GM18505 (cell line): ENCODE measurements around the gene FBXL17.

Source experiments
- ATAC-seq: cut with Tn5 transposase; IDR thresholded peaks from one replicate; pipeline ENCODE4 v1.9.1; 2021; ENCODE audit not compliant: unreplicated experiment
- POLR2A ChIP-seq: IDR thresholded peaks from 4 replicates; pipeline ENCODE4 v1.6.1; 2011; ENCODE audit warnings: borderline replicate concordance; ENCODE audit not compliant: insufficient read depth, insufficient read length; ENCODE audit errors: extremely low read depth

FBXL17 gene

DNA sequence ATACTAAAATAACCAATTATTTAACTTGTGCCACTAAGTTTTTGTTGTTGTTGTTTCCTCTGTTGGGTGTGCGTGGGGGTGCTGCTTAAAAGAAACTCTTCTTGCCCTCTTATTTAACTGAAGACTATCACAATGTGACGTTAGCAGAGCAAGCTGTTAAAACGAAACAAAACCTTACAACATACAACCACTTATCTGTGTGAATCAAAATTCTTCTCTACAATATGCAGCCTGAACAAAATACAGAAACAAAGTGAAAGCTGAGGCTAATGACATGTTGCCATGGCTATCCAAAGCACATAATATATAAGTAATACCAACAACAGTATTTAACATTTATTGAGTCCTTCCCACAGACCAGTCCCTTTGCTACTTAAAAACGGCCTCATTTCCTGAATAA, 291.0 kb downstream of the FBXL17 start:
- TF ChIP-seq POLR2A = no peak

DNA sequence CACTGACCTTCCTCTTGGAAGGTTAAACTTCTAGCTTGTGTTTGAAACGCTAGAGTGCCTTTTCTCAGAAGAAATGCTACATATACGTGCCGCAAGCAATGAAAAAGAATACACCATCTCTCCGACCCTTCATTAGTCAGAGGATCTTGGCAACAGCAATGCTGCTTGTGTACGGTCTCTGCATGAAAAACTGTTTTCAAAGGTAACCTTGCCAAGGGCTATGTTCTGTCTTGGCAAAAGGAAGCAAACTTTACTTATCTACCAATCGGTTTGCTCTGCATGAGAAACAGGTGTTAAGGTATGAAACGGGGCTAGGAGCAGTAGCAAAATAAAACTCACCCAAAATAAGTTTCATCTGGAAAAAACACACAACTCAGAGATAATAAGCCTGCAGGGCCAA, 297.8 kb downstream of the FBXL17 start:
- TF ChIP-seq POLR2A = no peak
- no peak for ATAC-seq

More for the DNA sequence above, 291.0 kb downstream of the FBXL17 start:
- no peak for ATAC-seq

DNA sequence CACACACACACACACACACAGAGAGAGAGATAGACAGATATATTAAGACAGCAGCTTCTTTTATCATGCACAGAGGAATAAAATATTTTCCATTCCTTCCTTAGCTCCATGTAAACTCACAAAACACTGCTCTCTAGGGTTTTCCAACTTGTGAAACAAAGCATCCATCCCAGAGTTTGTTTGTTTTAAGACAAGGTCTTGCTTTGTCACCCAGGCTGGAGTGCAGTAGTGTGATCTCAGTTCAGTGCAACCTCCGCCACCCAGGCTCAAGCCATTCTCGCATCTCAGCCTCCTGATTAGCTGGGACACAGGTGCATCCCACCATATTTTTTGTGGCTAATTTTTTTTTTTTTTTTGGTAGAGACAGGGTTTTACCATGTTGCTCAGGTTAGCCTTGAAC, 298.7 kb downstream of the FBXL17 start:
- no peak for ATAC-seq
- TF ChIP-seq POLR2A = no peak

DNA sequence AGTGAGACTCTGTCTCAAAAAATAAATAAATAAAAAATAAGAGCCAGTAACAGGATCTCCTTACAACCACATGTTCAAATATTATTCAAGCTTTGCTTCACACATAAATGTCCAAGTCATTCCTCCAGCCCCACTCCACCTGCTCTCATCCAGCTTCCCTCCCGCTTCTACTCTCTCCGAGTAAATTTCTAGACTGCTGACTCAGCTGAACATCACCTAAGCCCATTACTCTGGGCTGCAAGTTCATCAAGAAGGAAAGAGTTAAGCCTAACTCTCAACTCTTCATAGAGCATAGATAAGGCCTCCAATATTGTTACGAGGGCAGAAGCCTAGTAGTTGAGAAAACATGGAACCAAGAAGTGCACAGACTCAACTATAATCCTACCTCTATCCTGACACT, 300.2 kb downstream of the FBXL17 start:
- TF ChIP-seq POLR2A = no peak
- no peak for ATAC-seq

DNA sequence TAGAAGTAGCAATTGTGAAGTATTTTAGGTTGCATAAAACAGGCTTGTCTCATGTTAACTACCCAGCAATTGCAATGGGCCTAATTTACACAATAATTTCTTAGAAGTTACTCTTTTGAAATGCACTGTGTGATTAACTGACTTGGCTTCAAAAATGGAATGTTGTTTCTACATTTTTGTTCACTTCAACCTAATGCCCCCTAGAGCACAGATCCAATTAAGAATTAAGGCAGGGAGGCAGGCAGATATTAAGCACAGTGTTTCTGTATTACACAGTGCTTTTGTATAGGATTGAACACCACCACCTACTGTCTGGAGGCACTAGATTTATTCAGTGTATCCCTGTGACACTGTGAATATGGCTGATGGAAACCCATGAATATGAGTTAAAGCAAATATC, 302.1 kb downstream of the FBXL17 start:
- TF ChIP-seq POLR2A = no peak
- no peak for ATAC-seq

DNA sequence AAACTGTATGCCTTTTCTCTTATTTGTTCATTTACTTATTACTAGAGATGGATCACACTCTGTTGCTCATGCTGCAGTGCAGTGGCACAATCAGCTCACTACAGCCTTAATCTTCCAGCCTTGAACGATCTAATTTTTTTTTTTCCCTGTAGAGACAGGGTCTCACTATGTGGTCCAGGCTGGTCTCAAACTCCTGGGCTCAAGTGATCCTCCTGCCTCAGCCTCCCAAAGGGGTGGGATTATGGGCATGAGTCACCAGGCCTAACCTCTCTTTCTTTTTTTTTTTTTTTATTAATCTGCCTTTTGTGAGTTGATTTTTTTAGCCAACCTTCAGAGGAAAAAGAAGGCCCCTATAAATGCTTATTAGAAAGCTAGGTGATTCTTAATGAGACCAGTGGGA, 303.0 kb downstream of the FBXL17 start:
- TF ChIP-seq POLR2A = no peak
- no peak for ATAC-seq

DNA sequence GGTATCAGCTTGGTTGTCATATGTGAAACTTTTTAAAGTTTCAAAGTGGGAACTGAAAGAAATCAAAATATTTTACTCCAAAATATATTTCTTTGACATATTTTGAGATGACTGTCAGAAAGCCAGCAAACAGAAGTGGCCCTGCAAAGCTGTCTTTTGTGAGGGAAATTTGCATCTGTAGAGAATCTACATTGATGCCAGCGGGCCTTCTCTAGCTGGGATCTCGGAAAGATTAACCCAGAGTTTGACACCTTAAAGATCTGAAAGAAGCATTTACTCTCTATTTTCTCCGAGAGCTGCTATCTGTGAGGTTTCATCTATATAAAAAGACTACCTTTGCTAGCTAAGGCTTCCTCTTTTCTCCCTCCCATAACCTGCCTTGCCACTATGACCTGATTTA, 303.6 kb downstream of the FBXL17 start:
- no peak for ATAC-seq
- no peak for TF ChIP-seq POLR2A

DNA sequence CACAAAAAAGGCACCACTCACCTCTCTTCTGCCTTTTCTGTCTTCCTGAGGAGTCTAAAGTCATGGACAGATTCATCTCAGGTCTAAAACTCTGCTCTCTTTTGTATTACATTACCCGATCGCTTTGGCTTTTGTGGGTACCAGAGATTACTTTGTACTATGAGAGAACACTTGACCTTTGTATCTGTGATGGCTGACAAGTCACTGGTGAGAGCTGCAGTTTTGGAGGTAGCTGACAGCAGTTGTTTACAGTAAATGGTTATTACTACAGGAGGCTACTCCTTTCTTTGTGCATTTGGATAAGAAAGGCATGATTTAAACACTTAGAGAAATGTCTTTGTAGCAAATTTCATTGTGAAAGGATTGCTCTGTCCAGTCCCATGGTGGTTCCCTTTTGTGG, 307.3 kb downstream of the FBXL17 start:
- no peak for ATAC-seq
- TF ChIP-seq POLR2A = no peak

DNA sequence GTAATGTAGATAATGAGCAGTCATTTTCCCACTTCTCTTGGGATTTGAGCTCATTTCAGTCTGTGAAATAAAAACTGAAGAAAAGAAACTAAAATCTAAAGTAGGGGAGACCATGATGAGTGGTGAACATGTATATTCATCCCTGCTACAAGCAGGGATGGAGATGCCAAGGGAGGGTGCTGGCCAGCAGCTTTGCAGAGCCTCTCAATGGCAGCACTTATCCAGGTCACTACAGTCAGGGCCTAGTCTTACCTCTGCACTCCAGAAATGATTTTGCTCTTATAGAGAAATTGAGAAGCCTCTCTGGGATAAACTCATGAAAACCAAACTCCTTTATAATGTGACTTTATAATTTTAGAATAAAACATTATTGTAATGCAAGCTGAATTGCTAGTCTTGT, 317.6 kb downstream of the FBXL17 start:
- no peak for ATAC-seq
- no peak for TF ChIP-seq POLR2A

DNA sequence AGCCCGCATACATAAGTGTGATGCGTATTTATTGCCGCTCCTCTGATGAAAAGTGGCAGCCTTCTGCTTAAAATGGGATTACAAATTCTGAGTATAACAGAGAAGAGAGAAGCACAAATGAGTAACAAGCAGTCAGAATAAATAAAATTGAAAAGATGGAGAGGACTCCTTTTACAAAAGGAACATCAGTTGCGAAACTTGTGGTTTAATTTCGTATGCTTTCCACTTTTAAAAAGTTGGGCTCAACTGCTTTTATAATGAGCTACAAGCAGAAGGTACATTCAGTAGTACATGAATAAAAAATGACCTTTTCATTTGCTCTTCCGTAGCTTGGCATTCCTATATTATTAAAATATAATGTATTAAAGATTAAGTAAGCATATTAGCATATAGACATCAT, 320.0 kb downstream of the FBXL17 start:
- TF ChIP-seq POLR2A = no peak
- no peak for ATAC-seq

DNA sequence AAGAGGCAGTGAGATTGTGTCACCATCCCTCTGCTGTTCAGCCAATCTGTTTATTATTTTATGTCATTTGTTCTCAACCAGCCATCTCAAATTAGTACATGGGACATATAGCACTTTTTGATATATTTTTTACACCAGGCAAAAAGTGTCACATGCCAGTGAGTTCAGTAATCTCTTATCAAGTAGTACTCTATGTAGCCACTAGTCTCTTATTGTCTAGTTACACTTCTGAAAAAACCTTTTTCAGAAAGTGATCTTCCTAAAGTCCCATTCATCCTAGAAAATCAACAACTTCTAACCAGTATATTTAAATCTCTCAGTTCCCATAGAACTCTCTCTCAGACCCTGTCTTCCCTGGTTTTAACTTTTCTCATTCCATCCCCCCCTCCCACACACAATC, 321.6 kb downstream of the FBXL17 start:
- no peak for ATAC-seq
- no peak for TF ChIP-seq POLR2A

DNA sequence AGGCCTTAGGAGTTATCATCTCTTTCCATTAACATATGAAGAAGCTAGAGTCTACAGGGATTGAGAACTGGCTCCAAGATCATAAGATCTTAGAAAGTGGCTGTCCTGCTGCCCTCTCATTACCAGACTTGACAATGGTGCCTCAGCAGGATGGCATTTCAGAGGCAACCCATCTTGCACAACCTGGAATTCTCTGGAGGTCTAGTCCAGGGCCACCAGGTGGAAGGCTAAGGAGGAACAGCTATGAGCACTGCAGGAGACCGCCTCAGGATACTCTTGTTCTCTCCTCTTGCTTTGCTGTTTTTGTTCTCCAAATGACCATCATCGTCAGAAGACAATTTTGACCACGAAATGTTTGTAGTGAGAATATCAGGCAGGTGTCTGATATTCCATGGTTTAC, 322.6 kb downstream of the FBXL17 start:
- TF ChIP-seq POLR2A = no peak
- ATAC-seq = no peak

DNA sequence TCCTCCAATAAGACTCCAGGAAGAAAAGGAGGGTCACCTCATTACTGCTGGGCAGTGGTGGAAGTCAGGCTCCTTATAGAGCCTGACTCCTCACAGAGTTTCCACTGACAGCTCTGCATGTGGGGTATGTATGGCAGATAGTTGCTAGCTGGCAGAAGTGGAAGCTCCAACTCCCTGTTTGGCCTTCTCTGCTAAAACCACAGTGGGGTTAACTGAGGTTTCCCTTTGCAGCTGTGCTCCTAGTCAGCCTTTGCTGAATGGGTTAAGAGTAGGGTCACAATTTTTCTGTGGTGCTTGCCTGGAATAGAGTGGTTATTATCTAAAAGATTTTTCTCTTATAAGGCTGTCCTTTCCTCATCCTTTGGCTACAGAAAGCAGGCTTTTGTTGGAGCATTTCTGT, 327.5 kb downstream of the FBXL17 start:
- no peak for ATAC-seq
- no peak for TF ChIP-seq POLR2A

DNA sequence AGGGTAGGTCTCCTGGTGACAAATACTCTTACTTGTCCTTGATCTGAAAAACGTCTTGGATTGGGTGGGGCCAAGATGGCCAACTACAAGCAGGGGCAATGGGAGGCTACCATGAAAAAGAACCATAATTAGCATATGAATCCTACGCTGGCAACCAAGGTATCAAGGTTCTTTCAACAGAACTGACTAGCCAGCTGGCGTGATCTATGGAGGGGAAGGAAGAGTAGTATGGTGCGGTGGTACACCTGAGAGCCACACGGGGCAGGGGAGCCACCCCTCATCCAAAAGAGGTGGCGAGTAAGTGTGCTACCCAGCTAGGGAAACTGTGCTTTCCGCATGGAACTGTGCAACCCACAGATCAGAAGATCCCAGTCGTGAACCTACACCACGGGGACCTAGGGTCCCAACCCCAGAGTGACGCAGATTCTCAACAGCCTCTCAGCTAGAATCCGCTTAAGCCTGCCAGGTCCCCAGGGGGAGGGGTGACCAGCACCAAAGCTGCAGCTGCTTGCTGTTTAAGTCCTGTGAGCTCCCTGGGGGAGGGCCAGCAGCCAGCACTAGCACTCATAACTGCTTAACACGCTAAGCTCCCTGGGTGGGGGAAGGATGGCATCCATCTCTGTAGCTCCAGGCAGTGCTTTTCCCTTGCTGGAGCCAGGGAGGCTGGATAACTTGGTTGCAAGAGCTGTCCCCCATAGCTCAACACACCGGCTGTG, 334.8 kb downstream of the FBXL17 start:
- TF ChIP-seq POLR2A = no peak
- ATAC-seq = no peak

DNA sequence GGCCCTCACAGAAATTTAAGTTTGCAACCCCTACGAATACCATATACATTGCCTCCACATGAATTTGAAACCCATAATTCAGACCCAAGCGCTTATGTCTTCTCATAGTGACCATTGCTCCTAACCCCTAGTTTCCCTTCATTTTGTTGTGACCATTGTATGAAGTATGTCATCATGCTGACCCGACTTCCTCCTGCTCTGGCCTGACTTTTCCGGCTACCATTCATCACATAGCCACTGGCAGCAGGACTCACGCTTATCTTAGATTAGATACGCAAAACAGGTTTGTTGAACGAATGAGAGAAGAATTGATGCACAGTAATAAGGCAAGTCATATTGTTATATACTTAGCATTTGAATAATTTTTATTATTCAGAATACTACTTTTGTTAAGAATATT, 345.4 kb downstream of the FBXL17 start:
- ATAC-seq = no peak
- no peak for TF ChIP-seq POLR2A
